Panc1 (cell line): ENCODE data around the gene CRYBG3.

ENCODE experiments used
- CTCF ChIP-seq: fragments of 450-650 bp; IDR thresholded peaks from 2 replicates; pipeline ENCODE4 v1.5.1; 2017; ENCODE audit warnings: mild to moderate bottlenecking
- POLR2AphosphoS5 ChIP-seq: IDR thresholded peaks from 2 replicates; pipeline ENCODE4 v1.6.1; 2012; ENCODE audit warnings: mild to moderate bottlenecking, low read depth, low read length, moderate library complexity
- REST ChIP-seq, 2 experiments: IDR thresholded peaks; 2 replicates each; pipeline ENCODE4 v1.6.1; 2011 to 2012; ENCODE audit warnings: low read depth in 2 of 2, control low read depth in 1 of 2, low read length in 1 of 2, mild to moderate bottlenecking in 1 of 2, moderate library complexity in 1 of 2; ENCODE audit not compliant: insufficient read depth in 1 of 2
- SIN3A ChIP-seq: IDR thresholded peaks from 2 replicates; pipeline ENCODE4 v1.6.1; 2012; ENCODE audit warnings: low read depth, mild to moderate bottlenecking, low read length, moderate library complexity, borderline replicate concordance; ENCODE audit not compliant: insufficient read depth
- TCF7L2 ChIP-seq: IDR thresholded peaks from 2 replicates; pipeline ENCODE4 v1.6.1; 2011; ENCODE audit warnings: mild to moderate bottlenecking, low read depth, low read length, inconsistent platforms

- TF ChIP-seq CTCF (no peak), REST (IDR thresholded peaks at IDR 0.05; ENCODE audit: insufficient read depth in 1 of 2, low read depth in 2 of 2, low read length in 1 of 2) (no peak), POLR2AphosphoS5 (no peak), SIN3A (no peak), TCF7L2 (no peak)
These were observed 110.6 kb downstream of the CRYBG3 start for GRCh38 chr3:97932387-97932801.
